GM19025 (cell line): ENCODE results near the gene DCDC1.

ENCODE experiments used
- ATAC-seq: cut with Tn5 transposase; IDR thresholded peaks from one replicate; pipeline ENCODE4 v1.9.1; 2021; ENCODE audit warnings: mild to moderate bottlenecking, low read depth, moderate library complexity; ENCODE audit not compliant: unreplicated experiment

Gene DCDC1

DNA sequence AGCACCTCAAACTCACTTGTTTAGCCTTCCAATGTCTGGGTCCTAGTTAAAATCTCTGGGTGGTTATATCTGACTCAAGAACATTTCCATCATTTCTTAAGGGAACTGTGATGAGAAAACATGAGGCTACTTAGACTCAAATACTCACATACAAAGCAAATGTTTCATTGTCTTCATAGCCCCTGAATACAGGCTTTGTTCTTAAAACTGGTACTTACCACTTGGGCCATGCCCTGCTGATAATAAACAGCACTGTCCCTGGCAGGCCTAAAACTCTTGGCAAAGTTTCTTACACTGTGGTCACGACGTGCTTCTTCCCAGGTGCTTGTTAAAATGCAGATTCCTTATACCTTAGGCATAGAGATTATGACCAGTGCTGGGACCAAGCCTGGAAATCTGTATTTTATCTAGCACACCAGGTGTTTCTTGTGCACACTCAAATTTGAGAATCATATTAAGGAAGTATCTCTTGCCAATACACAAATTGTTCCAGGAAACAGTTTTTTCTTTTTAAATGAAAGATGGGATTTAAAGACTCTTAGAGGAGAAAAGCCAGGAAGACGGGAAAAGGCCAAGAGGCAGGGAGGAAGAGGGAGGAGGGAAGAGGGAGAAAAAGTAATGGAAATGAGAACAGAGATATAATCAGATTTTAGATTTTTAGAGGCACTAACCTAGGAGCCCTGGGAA is 495.5 kb downstream of the DCDC1 start:
- ATAC-seq, result no peak

DNA sequence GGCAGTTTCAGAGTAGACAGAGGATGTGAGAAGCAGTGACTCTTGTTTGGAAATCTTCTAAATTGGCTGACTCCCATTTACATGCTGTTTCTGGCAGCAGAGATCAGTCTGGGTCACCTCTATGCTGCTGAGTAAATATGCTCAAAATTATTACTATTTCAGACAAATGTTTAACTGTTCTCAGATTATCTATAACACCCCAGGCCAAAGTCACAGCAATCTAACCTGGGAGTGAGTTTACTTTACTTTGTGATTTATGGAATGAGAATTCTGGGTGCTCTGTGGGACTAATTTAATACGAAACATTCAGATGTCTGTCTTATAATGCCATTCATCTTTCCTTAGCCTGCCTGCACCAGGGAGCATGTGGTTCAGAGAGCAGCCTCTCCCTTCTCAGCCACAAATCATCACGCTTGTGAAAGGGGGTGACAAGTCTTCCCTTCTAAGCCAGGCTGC is 500.9 kb downstream of the DCDC1 start:
- ATAC-seq, result no peak

DNA sequence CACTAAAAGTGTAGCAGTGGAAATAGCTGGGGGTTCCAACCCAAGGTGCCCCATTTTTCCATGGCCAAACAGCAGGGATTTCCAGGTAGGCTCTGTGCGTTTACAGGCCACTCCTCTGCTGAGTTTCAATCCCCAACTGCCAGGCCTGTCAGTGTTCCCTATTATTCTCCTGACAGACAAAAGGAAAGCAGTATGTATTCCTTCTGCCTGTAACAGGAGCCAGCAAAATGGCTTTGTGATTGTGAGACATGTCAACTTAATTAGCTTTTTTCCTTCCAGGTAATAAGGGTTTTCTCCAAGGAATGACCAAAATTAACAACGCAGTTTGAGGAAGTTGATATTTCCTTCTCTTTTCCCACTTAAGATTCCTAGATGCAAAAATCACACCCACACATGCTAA is 506.3 kb downstream of the DCDC1 start:
- ATAC-seq, result no peak

DNA sequence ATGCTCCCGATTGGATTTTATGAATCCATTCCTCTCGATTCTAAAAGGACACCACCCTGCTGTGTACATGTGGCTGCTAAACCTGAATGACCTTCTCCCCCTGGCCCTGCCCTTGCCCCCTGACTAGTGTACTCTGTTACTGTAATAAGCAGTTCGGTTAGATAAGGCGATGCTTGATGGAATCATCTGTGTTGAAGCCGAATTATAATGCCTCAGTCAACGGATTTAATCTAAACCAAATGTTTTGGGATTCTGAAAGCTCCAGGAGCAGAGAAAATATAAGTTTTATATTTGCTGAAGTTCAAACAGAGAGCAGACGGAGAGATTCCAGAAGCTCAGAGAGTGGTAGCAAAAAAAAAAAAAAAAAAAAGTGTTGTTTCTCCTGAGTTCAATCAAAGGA is 508.0 kb downstream of the DCDC1 start:
- no peak for ATAC-seq

DNA sequence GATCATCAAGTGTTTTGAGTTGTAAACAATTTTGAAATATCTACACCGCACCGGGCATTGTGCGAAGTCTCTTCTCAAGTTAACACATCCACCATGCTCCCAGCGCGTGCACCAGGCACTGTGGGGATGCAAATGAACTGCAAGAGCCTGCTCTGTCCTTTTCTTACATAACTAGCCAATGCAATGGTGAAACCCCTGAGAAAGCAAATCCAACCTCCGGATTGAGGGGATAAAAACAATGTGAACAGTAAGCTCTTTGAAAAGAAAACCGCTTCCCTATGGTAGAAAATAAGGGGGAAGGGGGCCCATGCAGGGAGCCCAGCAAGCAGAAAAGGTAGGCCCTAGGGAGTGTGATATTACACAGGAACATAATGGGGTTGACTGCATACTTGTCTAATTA is 508.5 kb downstream of the DCDC1 start:
- ATAC-seq, result no peak

DNA sequence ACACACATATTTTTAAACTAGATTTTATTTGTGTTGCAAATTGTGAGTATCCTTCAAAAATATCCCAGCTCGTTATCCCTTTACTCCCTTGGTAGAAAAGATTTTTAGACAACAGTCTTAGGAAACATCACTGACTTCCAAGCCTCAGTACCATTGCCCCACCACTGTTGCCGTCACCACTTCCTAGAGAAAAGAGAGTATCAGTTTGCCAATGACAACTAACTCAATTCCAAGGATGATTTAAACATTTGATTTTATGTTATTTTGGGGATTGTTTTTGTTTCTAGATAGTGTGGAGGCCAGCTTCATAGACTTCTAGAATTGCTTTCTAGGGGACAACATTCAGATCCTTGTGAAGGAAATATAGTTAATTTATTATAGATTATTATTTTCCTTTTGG is 509.4 kb downstream of the DCDC1 start:
- no peak for ATAC-seq

DNA sequence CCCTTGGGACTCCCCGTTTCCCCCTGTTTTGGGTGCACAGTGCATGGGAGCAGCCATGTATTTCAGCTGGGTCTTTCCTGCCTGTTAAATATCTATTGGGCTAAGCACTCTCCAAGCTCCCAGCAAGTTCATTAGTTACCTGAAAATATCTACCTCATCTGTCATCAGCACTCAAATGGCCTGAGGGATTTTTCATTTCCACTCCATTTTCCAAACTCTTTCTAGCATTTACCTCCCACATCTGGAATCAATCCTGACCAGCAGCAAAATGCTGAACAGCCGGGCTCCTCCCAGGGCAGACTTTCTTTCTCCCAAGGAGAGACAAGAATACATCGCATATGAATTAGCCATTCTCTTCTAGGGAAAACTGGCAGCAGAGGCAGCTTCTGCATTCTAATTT is 509.9 kb downstream of the DCDC1 start:
- ATAC-seq, result no peak

DNA sequence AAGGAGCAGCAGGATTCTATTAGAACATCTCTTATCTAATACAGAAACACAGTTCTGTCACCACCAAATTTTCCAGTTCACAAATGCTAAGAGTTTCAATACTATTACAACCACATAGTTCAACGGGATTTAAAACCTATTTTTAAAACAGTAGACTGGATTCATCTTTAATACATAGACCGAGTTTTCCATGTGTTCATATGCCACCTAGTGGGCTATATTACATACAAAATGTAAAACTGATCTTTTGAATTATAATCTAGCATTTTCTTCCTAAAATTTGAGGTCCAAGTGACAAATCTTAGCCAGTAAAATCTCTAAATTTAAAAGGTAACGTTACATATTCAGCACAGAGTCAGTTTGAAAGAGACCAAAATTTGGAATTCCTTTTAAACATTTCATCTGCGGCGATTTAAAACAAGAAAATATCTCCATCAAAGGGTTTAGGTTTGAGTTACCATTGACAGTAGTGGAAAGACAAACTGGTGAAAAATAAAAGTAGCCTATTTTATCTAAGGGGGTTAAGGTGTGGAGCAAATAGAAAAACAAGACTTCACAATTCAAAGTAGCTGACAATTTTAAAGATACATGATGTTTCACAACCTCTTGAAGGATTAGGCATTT is 514.0 kb downstream of the DCDC1 start:
- ATAC-seq, result no peak

DNA sequence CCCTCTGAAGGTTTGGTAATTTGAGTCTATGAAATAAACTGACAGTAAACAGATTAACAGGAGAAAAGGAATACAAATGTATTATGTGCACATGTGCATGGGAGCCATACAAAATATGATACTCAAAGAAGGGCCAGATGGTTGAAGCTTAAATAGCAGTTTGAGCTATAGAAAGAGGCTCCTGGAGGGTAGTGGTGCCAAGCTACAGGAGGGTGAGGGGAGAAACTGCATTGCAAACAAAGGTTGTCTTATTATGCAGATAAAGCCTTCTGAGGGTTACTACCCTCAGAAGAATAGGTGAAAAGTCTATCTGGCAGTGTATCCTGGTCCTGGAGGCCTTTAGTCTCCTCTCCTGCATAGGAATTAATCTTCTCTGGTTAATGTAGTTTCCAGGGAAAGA is 516.1 kb downstream of the DCDC1 start:
- ATAC-seq, result no peak

DNA sequence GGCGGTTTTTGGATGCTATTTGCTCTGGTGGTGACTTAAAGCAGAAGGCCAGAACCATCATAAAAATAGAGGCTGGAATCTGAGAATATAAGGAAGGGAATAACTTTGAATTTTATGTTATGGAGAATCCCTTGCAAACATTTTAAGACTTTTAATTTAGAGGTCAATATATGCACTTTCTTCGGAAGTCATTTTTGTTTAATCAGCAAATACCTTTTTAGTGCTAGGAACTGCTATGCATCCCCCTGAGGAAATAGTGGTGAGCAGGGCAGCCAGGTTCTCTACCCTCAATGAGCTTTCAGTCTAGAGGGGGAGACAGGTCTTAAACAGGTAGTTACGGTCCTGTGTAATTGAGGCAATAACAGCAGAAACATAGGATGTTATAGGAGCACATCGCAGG is 516.9 kb downstream of the DCDC1 start:
- ATAC-seq, result no peak

DNA sequence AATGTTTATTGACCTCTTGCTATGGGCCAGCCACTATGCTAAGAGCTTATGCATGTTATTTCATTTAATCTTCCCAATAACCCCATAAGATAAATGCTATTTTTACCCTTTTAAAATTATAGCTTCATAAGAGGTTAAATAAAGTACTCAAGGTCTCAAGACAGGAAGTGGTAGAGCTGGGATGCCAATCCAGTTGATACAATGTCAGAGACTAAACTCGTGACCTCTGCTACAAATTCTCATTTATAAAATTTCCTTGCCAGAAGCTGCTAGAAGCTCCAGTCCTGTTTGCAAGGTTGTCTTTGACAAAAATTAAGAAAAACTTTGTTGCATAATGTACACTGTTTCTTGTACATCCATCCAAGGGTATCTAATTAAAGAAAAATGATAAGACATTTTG is 517.4 kb downstream of the DCDC1 start:
- no peak for ATAC-seq

DNA sequence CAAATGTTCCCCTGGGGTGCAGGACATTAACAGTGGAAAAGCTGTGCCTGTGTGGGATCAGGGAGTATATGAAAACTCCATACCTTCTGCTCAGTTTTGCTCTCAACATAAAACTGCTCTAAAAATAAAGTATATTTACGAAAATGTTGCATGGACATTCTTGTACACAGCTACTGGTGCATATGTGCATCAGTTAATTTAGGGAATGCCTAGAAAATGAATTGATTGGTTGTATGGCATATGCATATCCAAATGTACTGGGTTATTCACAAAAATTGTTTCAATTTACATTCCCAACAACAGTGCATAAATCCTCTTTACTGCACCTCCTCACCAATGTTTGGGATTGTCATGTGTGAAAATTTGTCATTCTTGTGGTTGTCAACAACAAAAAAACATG is 532.3 kb downstream of the DCDC1 start:
- ATAC-seq, result no peak

DNA sequence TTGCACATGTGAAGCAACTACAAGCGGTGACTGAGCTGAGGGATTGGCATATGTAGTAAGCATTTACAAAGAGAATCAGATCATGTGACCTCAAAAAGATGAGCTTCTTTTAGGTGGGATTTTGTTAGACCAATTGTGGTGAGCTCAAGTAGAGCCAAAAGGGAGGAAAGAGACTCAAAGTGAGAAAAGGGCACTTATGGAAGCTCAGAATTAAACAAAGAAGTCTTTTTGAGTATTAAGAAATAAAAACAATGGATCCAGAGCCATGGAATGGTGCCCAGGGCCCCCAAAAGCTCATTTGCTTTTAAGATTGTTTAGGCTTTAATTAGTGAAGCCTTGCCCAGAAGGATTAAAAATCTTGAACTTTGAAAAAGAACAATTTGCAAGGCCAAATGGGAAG is 536.7 kb downstream of the DCDC1 start:
- no peak for ATAC-seq

DNA sequence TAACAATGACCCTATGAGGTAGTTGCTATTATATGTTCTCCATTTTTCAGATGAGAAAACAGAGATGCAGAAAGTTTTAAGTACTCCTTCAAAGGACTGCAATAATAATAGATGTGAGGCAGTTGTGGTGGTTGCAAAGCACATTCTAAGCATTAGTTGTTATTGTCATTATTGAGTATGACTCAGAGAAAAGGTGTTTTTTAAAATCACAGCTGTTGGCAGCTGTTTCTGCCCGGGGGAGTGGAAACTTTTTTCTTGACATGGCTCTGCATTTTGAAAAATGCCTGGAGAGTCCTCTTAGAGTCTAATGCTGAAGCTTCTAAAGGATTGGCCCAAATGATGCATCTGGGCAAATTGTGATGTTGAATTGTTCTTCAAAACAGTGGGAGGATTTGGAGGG is 538.9 kb downstream of the DCDC1 start:
- no peak for ATAC-seq

DNA sequence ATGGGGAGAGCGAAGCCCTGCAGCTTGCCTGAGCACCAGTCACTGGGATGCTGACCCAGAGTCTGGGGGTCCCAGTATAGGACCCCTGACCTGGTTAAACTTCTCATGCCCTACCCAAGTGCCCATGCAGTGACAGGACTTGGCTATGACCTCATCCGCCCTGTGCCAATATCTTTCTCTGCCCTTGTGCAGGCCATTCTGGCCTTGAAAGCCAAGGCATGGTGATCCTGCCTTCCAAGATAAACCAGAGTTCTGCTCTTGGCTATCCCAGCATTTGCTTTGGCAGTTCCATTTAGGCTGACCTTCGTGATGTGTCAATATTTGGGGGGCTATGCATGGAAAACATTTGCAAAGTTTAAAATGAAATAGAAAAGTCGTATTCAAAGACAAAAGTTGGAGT is 542.6 kb downstream of the DCDC1 start:
- no peak for ATAC-seq

DNA sequence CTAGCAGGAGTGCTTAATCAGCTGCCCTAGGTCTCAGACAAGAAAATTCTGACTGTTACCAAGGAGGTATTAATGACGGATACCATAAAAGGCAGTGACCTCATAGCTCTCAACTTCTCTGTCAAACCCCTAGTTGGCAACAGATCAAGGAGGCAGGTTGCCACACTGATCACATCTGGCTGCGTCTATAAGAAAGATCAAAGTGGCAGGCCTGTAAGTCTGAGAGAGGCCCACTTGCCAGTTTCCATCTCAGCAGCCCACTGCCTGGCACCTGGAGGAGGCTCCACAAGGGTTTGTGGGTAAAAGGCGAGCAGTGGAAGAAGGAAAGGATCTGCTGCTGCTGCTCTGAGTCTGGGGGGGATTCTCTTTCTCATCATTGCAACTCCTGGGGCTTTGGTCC is 543.8 kb downstream of the DCDC1 start:
- ATAC-seq, result no peak

DNA sequence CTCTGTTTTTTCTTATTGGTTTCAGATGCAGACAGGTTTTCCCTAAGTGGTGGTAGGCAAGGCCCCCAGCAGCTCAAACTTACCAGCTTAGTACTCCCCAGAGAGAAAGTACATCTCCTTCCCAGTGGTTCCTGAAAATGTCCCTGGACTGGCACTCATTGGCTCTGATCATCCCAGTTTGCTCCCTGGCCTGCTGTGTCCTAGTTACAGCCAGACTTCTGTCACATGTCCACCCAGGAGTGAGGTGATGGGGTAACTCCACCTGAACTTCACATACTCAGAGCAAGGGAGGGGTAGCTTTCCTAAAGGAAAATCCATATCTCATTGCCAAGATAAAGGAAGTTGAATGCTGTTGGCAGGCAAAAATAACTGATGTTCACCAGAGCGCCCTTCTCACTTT is 546.4 kb downstream of the DCDC1 start:
- no peak for ATAC-seq

DNA sequence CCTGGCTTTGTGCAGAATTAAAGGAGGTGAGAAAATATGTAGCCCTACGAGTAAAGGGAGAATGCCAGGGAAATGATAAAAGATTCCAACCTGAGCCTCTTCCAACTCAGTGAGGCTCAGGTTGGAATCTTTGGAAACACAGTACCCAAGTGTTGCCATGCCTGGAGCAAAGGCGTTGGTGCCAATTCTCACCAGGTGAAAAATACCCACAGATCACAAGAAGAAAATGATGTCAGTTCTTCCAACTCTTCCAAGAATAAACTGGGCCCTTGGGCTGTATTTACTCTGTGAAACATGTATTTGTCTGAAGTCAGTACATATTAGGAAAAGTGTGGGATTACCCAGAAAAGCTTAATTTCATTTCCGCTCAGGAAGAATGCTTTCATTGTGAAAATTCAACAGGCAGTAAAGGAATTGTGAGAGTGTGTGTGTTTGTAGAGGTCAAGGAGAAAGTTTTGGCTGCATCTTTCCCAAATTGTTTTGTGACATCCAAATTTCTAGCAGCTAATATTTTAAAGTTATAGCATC is 548.0 kb downstream of the DCDC1 start:
- no peak for ATAC-seq

DNA sequence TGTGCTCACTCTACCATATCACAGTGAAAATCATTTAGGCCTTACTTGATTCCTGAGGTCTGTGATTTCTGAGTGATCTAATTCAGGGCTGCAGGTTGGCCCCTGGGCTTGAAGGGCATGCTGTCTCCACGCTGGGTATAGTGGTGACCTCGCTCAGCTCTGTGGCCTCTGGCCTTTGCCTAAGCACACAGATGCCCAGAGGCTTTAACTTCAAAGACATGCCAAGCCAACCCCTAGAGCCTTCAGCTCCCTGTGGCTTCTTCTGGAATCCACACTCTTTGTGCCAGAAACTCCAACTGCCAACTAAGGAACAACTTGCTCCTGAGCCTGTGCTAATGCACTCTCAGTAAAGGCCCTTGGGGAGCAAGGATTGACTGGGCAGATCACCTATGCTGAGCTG is 550.8 kb downstream of the DCDC1 start:
- ATAC-seq, result no peak

DNA sequence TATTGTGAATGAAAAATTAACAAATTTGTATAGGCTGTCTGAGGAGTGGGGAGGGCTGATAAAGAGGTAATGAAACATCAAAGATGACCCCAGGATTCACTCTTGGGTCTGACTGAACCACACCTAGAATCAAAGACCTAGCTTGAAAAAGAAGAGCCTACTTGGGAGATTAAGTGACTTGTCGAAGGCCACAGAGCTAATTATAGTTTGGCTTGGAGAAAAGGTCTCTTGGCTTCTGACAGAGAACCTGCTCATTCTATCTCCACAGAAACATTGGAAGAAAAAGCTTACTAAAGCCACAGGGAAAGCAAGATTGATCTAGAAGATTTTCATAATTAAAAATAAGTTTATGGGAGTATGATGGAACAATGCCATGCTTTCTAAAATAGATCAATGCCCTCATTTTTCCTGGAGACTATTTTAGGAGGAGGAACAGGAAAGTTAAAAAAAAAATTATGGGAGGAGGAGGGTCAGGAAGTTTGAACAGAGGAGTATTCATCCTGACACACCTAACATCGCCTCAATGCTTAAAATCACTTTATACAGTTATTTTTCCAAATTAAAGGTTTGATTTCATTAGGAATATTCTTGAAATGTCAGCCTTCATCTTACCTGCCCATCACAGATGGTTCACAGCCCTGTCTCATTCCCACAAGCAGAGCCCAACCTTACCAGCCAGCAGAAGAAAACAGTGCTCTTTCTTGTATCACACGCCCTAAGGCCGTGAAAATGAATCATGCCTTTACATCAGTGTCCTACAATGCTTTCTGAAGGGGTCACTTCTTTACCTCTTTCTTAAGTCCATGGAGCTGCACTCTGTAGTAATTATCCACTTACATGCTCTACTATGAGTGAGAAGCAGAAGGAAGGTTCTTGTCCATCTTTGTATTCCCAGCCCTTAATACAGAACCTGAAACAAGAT is 552.3 kb downstream of the DCDC1 start:
- no peak for ATAC-seq

DNA sequence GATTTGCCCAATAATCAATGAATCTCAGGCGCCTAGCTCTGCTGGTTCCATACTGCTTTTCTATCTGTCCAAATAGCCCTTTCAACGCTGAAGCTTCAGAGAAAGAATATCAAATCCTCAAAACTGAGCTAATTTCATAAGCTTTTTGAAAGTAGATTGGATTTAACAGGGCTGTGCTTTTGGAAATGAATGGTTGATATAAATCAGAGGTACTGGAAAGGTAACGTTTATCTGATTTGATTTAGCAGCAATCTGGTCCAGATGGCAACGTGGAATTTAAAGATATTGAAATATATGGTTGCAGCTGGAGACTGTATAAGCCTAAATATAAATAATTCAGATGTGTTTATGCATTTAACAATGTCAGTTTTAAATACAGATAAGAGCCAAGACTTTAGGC is 553.9 kb downstream of the DCDC1 start:
- ATAC-seq, result no peak
